OCI-LY3 (cell line): Measurements from ENCODE around the gene PHC2.

Experiments
- H2AFZ ChIP-seq: fragments of 200-600, 300-600 bp; shearing (Covaris generic); 2 replicates; pipeline ENCODE4 v1.6.0; 2014; ENCODE audit warnings: antibody characterized with exemption, low read depth, low read length
- H3K27ac ChIP-seq: fragments of 200-600, 300-600 bp; sonication (generic); 2 replicates; pipeline ENCODE4 v1.5.1; 2014; ENCODE audit warnings: mild to moderate bottlenecking, low read length, moderate library complexity, mixed read lengths
- H3K27me3 ChIP-seq: fragments of 200-600, 300-600 bp; sonication (generic); 2 replicates; pipeline ENCODE4 v1.6.1; 2014; ENCODE audit warnings: low read depth, low read length, mixed read lengths
- H3K36me3 ChIP-seq: fragments of 200-600, 300-600 bp; sonication (generic); replicated peaks from 2 replicates; pipeline ENCODE3; 2014; ENCODE audit warnings: low read depth, low read length, mixed read lengths
- H3K4me1 ChIP-seq: fragments of 300-600, 200-600 bp; sonication (generic); 2 replicates; pipeline ENCODE4 v1.6.1; 2014; ENCODE audit warnings: low read length, mixed read lengths
- H3K4me2 ChIP-seq: fragments of 200-600, 300-600 bp; sonication (generic); 2 replicates; pipeline ENCODE4 v1.6.1; 2014; ENCODE audit warnings: low read length, mixed read lengths
- H3K4me3 ChIP-seq: fragments of 300-600, 200-600 bp; sonication (generic); 2 replicates; pipeline ENCODE4 v1.5.1; 2014; ENCODE audit warnings: antibody characterized with exemption, mild to moderate bottlenecking, low read length, moderate library complexity
- H3K79me2 ChIP-seq: fragments of 300-600, 200-600 bp; shearing (Covaris generic); 2 replicates; pipeline ENCODE4 v1.6.1; 2014; ENCODE audit warnings: mild to moderate bottlenecking, low read length, mixed read lengths
- H3K9ac ChIP-seq: fragments of 300-600, 200-600 bp; shearing (Covaris generic); 2 replicates; pipeline ENCODE4 v1.6.0; 2014; ENCODE audit warnings: mild to moderate bottlenecking, low read length, moderate library complexity
- H3K9me3 ChIP-seq: fragments of 200-600, 300-600 bp; shearing (Covaris generic); 2 replicates; pipeline ENCODE4 v1.6.1; 2014; ENCODE audit warnings: low read length, mixed read lengths; ENCODE audit not compliant: insufficient read depth
- H4K20me1 ChIP-seq: fragments of 200-600, 300-600 bp; sonication (generic); 2 replicates; pipeline ENCODE4 v1.6.1; 2016; ENCODE audit warnings: low read length, mixed read lengths; ENCODE audit not compliant: insufficient read depth
- EZH2phosphoT487 ChIP-seq: fragments of 200-600 bp; shearing (Covaris generic); IDR thresholded peaks from 2 replicates; pipeline ENCODE4 v1.6.1; 2018; ENCODE audit warnings: antibody characterized with exemption, mixed run types, low read depth
- TF ChIP-seq, protein P1 (sequence below): fragments of 200-600, 300-600 bp; sonication (generic); IDR thresholded peaks from 2 replicates; pipeline ENCODE4 v1.5.1; 2014; ENCODE audit warnings: antibody characterized with exemption, low read length, low read depth

The PHC2 gene

DNA sequence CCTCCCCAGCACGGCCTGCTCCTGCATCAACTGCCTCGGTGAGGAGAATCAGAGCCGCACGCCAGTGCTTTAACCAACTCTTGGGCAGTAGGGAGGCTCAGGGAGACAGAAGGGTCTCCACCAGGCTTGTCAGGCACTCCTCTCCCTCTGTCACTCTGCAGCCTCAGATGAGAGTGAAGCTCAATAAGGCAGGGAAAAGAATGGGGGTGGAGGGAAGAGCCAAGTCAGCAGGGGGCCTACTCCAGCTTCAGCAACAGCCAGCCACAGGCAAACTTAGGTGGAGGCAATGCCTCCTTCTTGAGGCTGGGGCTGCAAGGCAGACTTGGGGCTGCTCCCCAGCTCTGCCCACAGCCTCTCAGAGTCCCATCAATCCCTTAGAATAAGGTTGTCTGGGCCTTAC, 58.2 kb downstream of the PHC2 start:
- TF ChIP-seq, protein P1, sequence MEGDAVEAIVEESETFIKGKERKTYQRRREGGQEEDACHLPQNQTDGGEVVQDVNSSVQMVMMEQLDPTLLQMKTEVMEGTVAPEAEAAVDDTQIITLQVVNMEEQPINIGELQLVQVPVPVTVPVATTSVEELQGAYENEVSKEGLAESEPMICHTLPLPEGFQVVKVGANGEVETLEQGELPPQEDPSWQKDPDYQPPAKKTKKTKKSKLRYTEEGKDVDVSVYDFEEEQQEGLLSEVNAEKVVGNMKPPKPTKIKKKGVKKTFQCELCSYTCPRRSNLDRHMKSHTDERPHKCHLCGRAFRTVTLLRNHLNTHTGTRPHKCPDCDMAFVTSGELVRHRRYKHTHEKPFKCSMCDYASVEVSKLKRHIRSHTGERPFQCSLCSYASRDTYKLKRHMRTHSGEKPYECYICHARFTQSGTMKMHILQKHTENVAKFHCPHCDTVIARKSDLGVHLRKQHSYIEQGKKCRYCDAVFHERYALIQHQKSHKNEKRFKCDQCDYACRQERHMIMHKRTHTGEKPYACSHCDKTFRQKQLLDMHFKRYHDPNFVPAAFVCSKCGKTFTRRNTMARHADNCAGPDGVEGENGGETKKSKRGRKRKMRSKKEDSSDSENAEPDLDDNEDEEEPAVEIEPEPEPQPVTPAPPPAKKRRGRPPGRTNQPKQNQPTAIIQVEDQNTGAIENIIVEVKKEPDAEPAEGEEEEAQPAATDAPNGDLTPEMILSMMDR: no peak
- TF ChIP-seq EZH2phosphoT487: no peak
- Histone ChIP-seq H3K79me2 (no peaks in the 10 kb centered on the region), H3K4me2 (no peak overlapping the region), H3K27me3 (no peaks in the 10 kb centered on the region; the same call in 1 of the 2 replicates), H3K9ac (no peak overlapping the region), H3K36me3 (no peaks in the 10 kb centered on the region), H3K27ac (no peak overlapping the region), H3K4me3 (no peak overlapping the region), H3K9me3 (no peaks in the 10 kb centered on the region), H2AFZ (no peak overlapping the region), H4K20me1 (no peaks in the 10 kb centered on the region), H3K4me1 (no peaks in the 10 kb centered on the region)

DNA sequence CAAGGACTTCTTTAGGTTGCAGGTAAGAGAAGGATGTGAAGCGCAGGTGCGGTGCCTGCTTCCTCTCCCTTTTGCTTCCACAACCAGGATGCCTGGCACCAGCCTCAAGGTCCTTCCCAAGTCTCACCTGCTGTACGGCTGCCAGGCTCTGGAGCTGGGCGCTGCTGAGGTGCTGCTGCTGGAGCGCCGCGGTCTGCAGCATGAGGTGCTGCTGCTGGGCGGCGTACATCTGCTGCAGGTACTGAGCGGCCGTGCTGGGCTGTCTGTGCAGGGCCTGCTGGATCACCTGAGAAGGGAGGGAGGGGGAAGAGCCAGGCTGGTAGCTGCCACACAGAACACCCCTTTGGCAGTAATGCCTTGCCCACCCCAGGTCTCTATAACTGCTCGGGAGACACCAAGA, 58.7 kb downstream of the PHC2 start:
- H3K27ac ChIP-seq: no peak overlapping the region
- H4K20me1 ChIP-seq: no peaks in the 10 kb centered on the region
- TF ChIP-seq, protein P1: no peak
- TF ChIP-seq EZH2phosphoT487: no peak
- no peaks in the 10 kb centered on the region for H3K9me3 ChIP-seq
- no peak overlapping the region for H3K4me2 ChIP-seq
- H2AFZ ChIP-seq: no peak overlapping the region
- no peaks in the 10 kb centered on the region for H3K79me2 ChIP-seq
- H3K36me3 ChIP-seq: no peaks in the 10 kb centered on the region
- H3K27me3 ChIP-seq: no peaks in the 10 kb centered on the region; the same call in 1 of the 2 replicates
- no peak overlapping the region for H3K9ac ChIP-seq
- H3K4me1 ChIP-seq: 0 out of 2 replicates have a peak, but pooled peaks cover 3% of the 10 kb centered on the region
- H3K4me3 ChIP-seq: no peak overlapping the region

DNA sequence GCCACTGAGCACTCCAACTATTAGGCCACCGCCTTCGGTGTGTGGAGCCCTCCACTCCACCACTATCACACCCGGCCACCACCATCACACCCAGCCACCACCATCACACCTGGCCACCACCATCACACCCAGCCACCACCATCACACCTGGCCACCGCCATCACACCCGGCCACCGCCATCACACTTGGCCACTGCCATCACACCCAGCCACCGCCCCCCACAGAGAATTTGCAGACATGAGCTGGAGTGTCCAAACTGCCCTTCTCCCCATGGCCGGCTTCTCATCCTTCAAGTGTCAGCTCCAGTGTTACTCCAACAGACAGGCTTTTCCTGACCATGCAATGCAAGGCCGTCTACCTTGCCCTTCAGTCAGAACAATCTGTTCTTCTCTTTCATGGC, 59.6 kb downstream of the PHC2 start:
- Histone ChIP-seq H2AFZ (no peak overlapping the region), H3K4me3 (no peak overlapping the region), H3K27me3 (no peaks in the 10 kb centered on the region; the same call in 1 of the 2 replicates), H3K9ac (no peak overlapping the region), H3K79me2 (no peaks in the 10 kb centered on the region), H3K27ac (no peak overlapping the region), H3K36me3 (no peaks in the 10 kb centered on the region), H3K9me3 (no peaks in the 10 kb centered on the region), H3K4me2 (no peak overlapping the region), H4K20me1 (no peaks in the 10 kb centered on the region), H3K4me1 (0 out of 2 replicates have a peak, but pooled peaks cover 3% of the 10 kb centered on the region)
- TF ChIP-seq EZH2phosphoT487: no peak
- TF ChIP-seq, protein P1: no peak

DNA sequence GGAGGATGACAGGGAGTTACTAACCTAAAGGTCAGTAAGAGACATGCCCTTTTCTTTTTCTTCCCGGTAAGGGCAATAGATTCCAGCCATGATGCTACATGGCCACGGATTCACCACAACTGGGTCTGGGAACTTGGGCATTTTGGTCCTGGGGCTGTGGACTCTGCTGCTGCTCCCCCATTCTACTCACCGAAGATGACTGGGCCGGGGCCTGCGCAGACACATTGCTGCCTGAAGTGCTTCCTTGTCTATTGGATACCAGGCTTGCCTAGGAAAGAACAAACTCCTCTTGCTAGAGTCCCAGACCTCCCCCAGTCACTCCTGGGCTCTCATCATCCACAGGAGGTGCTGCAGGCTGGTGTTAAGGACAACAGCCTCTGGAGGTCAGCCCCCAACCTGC, 60.1 kb downstream of the PHC2 start:
- H3K9ac ChIP-seq: no peak overlapping the region
- 0 out of 2 replicates have a peak, but pooled peaks cover 3% of the 10 kb centered on the region for H3K4me1 ChIP-seq
- H3K4me2 ChIP-seq: no peak overlapping the region
- H3K27ac ChIP-seq: no peak overlapping the region
- H3K79me2 ChIP-seq: no peaks in the 10 kb centered on the region
- no peaks in the 10 kb centered on the region; the same call in 1 of the 2 replicates for H3K27me3 ChIP-seq
- no peaks in the 10 kb centered on the region for H3K36me3 ChIP-seq
- no peak for TF ChIP-seq EZH2phosphoT487
- TF ChIP-seq, protein P1: no peak
- no peak overlapping the region for H3K4me3 ChIP-seq
- H2AFZ ChIP-seq: no peak overlapping the region
- no peaks in the 10 kb centered on the region for H4K20me1 ChIP-seq
- no peaks in the 10 kb centered on the region for H3K9me3 ChIP-seq
